K562 (cell line): ENCODE results near the gene NUTF2. TPM values are rescaled to one million over a fixed set of nuclear protein-coding genes. Genes with fewer than 3 reads are reported as not detected.

ENCODE experiments used
- EZH2 ChIP-seq: IDR thresholded peaks from 2 replicates; pipeline ENCODE4 v1.6.1; 2012; ENCODE audit warnings: low read depth, mild to moderate bottlenecking, inconsistent platforms, low read length, borderline replicate concordance
- GATAD2B ChIP-seq: fragments of 450-650 bp; IDR thresholded peaks from 2 replicates; pipeline ENCODE4 v1.6.1; 2017; ENCODE audit warnings: mild to moderate bottlenecking, borderline replicate concordance
- HDAC8 ChIP-seq: fragments of 450-650 bp; IDR thresholded peaks from 2 replicates; pipeline ENCODE4 v1.6.1; 2016; ENCODE audit warnings: mild to moderate bottlenecking, missing genetic modification characterization, moderate library complexity, missing compliant biosample characterization
- HIVEP1 ChIP-seq: fragments of 250-450 bp; sonication (Bioruptor Pico); IDR thresholded peaks from 2 replicates; pipeline ENCODE4 v1.4.0; 2020; ENCODE audit warnings: mild to moderate bottlenecking
- HMG20A ChIP-seq: fragments of 450-650 bp; formaldehyde crosslinking; conservative IDR thresholded peaks from 2 replicates; pipeline ENCODE4 v1.4.0; 2020; ENCODE audit warnings: mild to moderate bottlenecking, mixed read lengths
- KAT7 ChIP-seq: sonication (generic); formaldehyde crosslinking; IDR thresholded peaks from 2 replicates; pipeline ENCODE4 v1.8.0; 2022; ENCODE audit warnings: missing genetic modification reagents, mild to moderate bottlenecking, borderline replicate concordance
- PRDM10 ChIP-seq: fragments of 450-650 bp; IDR thresholded peaks from 2 replicates; pipeline ENCODE4 v1.6.1; 2018; ENCODE audit not compliant: partially characterized antibody
- SMARCA5 ChIP-seq: fragments of 450-650 bp; IDR thresholded peaks from 2 replicates; pipeline ENCODE4 v1.6.1; 2016
- SMARCB1 ChIP-seq: IDR thresholded peaks from 2 replicates; pipeline ENCODE4 v1.6.1; 2011; ENCODE audit warnings: improper control_type of control experiment, low read depth; ENCODE audit not compliant: insufficient read length
- SOX6 ChIP-seq: fragments of 450-650 bp; IDR thresholded peaks from 2 replicates; pipeline ENCODE4 v1.6.1; 2014; ENCODE audit warnings: mild to moderate bottlenecking
- TBP ChIP-seq: optimal IDR thresholded peaks from 2 replicates; pipeline ENCODE3; 2011; ENCODE audit warnings: low read depth, low read length, improper control_type of control experiment
- ZBED1 ChIP-seq: IDR thresholded peaks from 2 replicates; pipeline ENCODE4 v1.6.1; 2014
- ZFX ChIP-seq: sonication (generic); formaldehyde crosslinking; IDR thresholded peaks from 2 replicates; pipeline ENCODE4 v1.8.0; 2022; ENCODE audit warnings: mild to moderate bottlenecking, missing genetic modification reagents, moderate library complexity
- ZNF146 ChIP-seq: IDR thresholded peaks from one replicate; pipeline ENCODE4 v1.6.1; 2018; ENCODE audit warnings: missing compliant biosample characterization; ENCODE audit not compliant: unreplicated experiment
- polyA plus RNA-seq, 8 experiments: library from polyadenylated mRNA; depleted of rRNA in 4 of 8; stranded (reverse) in 5 of 8; unstranded in 3 of 8; fragments of >200 nt; fragmentation: Nextera tagmentation in 2 of 8; fragmentation: Illumina TruSeq in 1 of 8; extraction: Ambion mirVana in 2 of 8; extraction: Trizol in 1 of 8; gene quantifications; 2 replicates each; pipeline versions ENCODE4 v1.2.1 to v1.2.3, GENCODE V29; 2011 to 2014; ENCODE audit warnings: inconsistent platforms in 1 of 8, missing spikeins in 1 of 8
- total RNA-seq, 7 experiments: library from RNA; depleted of rRNA in 6 of 7; stranded (reverse); fragments of >200 nt in 6 of 7; fragmentation: Illumina TruSeq in 2 of 7; extraction: Trizol in 2 of 7; gene quantifications; 2 replicates each; pipeline versions ENCODE4 v1.2.1 to v1.2.3, GENCODE V29; 2011 to 2021; ENCODE audit warnings: low replicate concordance in 1 of 7
- TF ChIP-seq, protein P1 (sequence below): fragments of 450-650 bp; IDR thresholded peaks from 2 replicates; pipeline ENCODE4 v1.6.1; 2017; ENCODE audit warnings: antibody characterized with exemption
- TF ChIP-seq, protein P2 (sequence below): fragments of 450-650 bp; IDR thresholded peaks from 2 replicates; pipeline ENCODE4 v1.7.0; 2016; ENCODE audit warnings: borderline replicate concordance
- TF ChIP-seq, protein P3 (sequence below), 2 experiments: fragments of 250-450 bp in 1 of 2; fragments of 450-650 bp in 1 of 2; sonication (Bioruptor Pico) in 1 of 2; IDR thresholded peaks; 2 replicates each; pipeline versions ENCODE4 v1.6.1 to v1.8.0; 2016 to 2021; ENCODE audit warnings: mild to moderate bottlenecking in 2 of 2, moderate library complexity in 2 of 2, missing compliant biosample characterization in 1 of 2, missing genetic modification characterization in 1 of 2
- TF ChIP-seq, protein P4 (sequence below): fragments of 250-450 bp; sonication (Bioruptor Pico); IDR thresholded peaks from 2 replicates; pipeline ENCODE4 v1.4.0; 2020; ENCODE audit warnings: mild to moderate bottlenecking

NUTF2 gene
- total and polyA plus RNA-seq, 9 of the 15 experiments (the other 6 are each of a cell fraction or from before 2014, with no cell fraction given), result 106 to 248 (median 147) TPM

DNA sequence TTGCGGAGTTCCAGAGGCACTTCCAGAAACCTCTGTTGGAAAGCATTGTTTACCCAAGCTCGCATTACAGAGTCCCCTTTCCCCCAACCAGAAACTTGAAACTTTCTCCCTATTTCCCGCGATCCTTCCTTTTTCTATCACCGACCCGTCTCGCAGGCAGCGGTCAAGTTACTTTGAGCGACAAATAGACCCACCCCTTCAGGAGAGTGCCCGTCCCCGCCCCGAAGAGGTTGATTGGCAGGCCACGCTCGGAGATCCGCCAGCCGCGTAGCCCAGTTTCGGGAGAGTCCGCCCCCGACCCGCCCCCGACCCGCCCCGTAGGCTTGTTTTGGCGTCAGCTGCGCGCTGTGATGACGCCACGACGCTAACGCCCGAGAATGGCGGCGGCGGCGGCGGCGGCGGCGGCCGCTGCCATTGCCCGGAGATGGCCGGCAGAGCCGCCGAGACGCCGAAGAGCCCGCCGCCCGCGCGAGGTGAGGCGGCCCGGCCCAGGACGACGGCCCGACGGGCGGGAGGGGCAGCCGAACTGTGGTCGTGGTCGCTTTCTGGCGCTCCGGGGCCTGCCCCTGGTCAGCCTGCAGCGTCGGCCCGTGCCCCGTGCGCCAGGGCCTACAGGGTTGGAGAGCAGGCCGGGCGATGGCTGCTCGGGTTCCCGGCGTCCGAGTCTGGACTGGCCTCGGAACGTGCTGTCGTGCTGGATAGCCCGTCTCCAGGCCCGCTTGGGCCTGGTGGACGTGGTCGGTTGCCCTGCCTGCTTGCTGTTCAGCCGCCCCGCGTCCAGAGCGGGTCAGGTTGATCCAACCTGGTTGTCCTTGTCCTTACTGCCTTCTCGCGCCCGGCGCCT is 46.4 kb downstream of the NUTF2 start, which contains the start of gene PSKH1 (continued):
- TF ChIP-seq, protein P1, sequence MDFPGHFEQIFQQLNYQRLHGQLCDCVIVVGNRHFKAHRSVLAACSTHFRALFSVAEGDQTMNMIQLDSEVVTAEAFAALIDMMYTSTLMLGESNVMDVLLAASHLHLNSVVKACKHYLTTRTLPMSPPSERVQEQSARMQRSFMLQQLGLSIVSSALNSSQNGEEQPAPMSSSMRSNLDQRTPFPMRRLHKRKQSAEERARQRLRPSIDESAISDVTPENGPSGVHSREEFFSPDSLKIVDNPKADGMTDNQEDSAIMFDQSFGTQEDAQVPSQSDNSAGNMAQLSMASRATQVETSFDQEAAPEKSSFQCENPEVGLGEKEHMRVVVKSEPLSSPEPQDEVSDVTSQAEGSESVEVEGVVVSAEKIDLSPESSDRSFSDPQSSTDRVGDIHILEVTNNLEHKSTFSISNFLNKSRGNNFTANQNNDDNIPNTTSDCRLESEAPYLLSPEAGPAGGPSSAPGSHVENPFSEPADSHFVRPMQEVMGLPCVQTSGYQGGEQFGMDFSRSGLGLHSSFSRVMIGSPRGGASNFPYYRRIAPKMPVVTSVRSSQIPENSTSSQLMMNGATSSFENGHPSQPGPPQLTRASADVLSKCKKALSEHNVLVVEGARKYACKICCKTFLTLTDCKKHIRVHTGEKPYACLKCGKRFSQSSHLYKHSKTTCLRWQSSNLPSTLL, result no peak
- TF ChIP-seq SMARCB1, result no peak
- peak; percentile 26 for TF ChIP-seq PRDM10
- no peak; the same call in 1 of the 2 replicates for TF ChIP-seq KAT7 (CRISPR knock-in tag)
- TF ChIP-seq ZFX (CRISPR knock-in tag), result peak; percentile 98
- no peak for TF ChIP-seq ZBED1
- TF ChIP-seq, protein P2, sequence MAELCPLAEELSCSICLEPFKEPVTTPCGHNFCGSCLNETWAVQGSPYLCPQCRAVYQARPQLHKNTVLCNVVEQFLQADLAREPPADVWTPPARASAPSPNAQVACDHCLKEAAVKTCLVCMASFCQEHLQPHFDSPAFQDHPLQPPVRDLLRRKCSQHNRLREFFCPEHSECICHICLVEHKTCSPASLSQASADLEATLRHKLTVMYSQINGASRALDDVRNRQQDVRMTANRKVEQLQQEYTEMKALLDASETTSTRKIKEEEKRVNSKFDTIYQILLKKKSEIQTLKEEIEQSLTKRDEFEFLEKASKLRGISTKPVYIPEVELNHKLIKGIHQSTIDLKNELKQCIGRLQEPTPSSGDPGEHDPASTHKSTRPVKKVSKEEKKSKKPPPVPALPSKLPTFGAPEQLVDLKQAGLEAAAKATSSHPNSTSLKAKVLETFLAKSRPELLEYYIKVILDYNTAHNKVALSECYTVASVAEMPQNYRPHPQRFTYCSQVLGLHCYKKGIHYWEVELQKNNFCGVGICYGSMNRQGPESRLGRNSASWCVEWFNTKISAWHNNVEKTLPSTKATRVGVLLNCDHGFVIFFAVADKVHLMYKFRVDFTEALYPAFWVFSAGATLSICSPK, result no peak
- peak; percentile 47 for TF ChIP-seq TBP
- no peak for TF ChIP-seq SOX6
- TF ChIP-seq HIVEP1, result no peak
- TF ChIP-seq GATAD2B, result no peak; the same call in none of the 2 replicates
- TF ChIP-seq HMG20A (CRISPR knock-in tag), result no peak
- no peak for TF ChIP-seq HDAC8 (tag)
- TF ChIP-seq, protein P3, sequence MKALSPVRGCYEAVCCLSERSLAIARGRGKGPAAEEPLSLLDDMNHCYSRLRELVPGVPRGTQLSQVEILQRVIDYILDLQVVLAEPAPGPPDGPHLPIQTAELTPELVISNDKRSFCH (CRISPR knock-in tag; IDR thresholded peaks at IDR 0.05), result no peak
- TF ChIP-seq, protein P3 (tag; IDR thresholded peaks at IDR 0.05), result 0 out of 2 replicates have a peak, but pooled peaks have one; percentile 48
- TF ChIP-seq, protein P4, sequence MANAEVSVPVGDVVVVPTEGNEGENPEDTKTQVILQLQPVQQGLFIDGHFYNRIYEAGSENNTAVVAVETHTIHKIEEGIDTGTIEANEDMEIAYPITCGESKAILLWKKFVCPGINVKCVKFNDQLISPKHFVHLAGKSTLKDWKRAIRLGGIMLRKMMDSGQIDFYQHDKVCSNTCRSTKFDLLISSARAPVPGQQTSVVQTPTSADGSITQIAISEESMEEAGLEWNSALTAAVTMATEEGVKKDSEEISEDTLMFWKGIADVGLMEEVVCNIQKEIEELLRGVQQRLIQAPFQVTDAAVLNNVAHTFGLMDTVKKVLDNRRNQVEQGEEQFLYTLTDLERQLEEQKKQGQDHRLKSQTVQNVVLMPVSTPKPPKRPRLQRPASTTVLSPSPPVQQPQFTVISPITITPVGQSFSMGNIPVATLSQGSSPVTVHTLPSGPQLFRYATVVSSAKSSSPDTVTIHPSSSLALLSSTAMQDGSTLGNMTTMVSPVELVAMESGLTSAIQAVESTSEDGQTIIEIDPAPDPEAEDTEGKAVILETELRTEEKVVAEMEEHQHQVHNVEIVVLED (CRISPR knock-in tag), result peak; percentile 94
- TF ChIP-seq EZH2, result no peak
- no peak for TF ChIP-seq ZNF146 (CRISPR knock-in tag)
- TF ChIP-seq SMARCA5, result no peak
